Transverse colon (tissue), 4 donors: Measurements from ENCODE around the gene SCAMP4. TPM values are rescaled to one million over a fixed set of nuclear protein-coding genes. Genes with fewer than 3 reads are reported as not detected.

Experiments used
- DNase-seq: peaks from one replicate; pipeline ENCODE4 v3.0.0-alpha.2; 2019
- H3K27ac ChIP-seq, 4 donors: fragments of 200-600 bp; sonication (generic); 2 replicates each; pipeline ENCODE4 v1.5.1; 2016 to 2018; ENCODE audit warnings: inconsistent platforms in 4 of 4
- H3K27me3 ChIP-seq: fragments of 200-600 bp; sonication (generic); 2 replicates; pipeline ENCODE4 v1.5.1; 2017; ENCODE audit warnings: inconsistent platforms
- H3K36me3 ChIP-seq, 4 donors: fragments of 200-600 bp; sonication (generic); 2 replicates each; pipeline ENCODE4 v1.5.1; 2017 to 2019; ENCODE audit warnings: inconsistent platforms in 4 of 4
- H3K4me1 ChIP-seq, 4 donors: fragments of 200-600 bp; sonication (generic); 2 replicates each; pipeline ENCODE4 v1.5.1; 2017 to 2020; ENCODE audit warnings: inconsistent platforms in 4 of 4
- H3K4me3 ChIP-seq, 4 donors: fragments of 200-600 bp; sonication (generic); 1 replicate in 1 of 4; 2 replicates in 3 of 4; pipeline versions ENCODE4 v1.5.1 to v1.6.1; 2017 to 2019; ENCODE audit warnings: inconsistent platforms in 4 of 4
- H3K9me3 ChIP-seq, 2 donors: fragments of 200-600 bp; sonication (generic); 2 replicates each; pipeline ENCODE4 v1.5.1; 2017 to 2019; ENCODE audit warnings: inconsistent platforms in 2 of 2
- EP300 ChIP-seq: sonication (generic); formaldehyde crosslinking; IDR thresholded peaks from one replicate; pipeline ENCODE4 v1.6.1; 2017; ENCODE audit warnings: antibody characterized with exemption, low read depth
- POLR2A ChIP-seq: fragments of 450-650 bp; IDR thresholded peaks from one replicate; pipeline ENCODE4 v1.6.1; 2016; ENCODE audit warnings: antibody characterized with exemption, mild to moderate bottlenecking, moderate library complexity
- POLR2AphosphoS5 ChIP-seq, 3 donors: sonication (generic); formaldehyde crosslinking; IDR thresholded peaks; one replicate each; pipeline ENCODE4 v1.6.1; 2016; ENCODE audit warnings: antibody characterized with exemption in 3 of 3
- WGBS, 2 donors: methylation state at CpG; one replicate each; pipeline ENCODE4 v1.1.5; 2018; ENCODE audit warnings: low coverage in 1 of 2; 5-methylcytosine and 5-hydroxymethylcytosine counted together
- in situ Hi-C, 4 donors: fragments of 200-750 bp; cut with MboI; loops; one replicate each; pipeline versions ENCODE4 v1.15.0 to v1.15.1; 2017; ENCODE audit warnings: low sequenced_read_pairs in 3 of 4, low pct_ligation_motif_present in 1 of 4, low pct_unique_long_range_greater_than_20kb in 1 of 4
- intact Hi-C: fragments of 100-400 bp; cut with DNase I; formaldehyde crosslinking; loops from one replicate; pipeline ENCODE4 v1.15.1; 2023; ENCODE audit warnings: low total_unique reads
- total RNA-seq, 4 donors: library from RNA; depleted of rRNA; stranded (reverse); fragments of >200 nt; gene quantifications; one replicate each; pipeline ENCODE4 v1.1.0, GENCODE V29; 2016
- TF ChIP-seq, protein P1 (sequence below), 5 experiments: fragments of 200-600 bp in 3 of 5; fragments of 450-650 bp in 2 of 5; sonication (generic) in 3 of 5; IDR thresholded peaks; 1 replicate in 2 of 5; 2 replicates in 3 of 5; pipeline ENCODE4 v1.5.1; 2016 to 2017; ENCODE audit warnings: antibody characterized with exemption in 5 of 5, inconsistent platforms in 3 of 5, mild to moderate bottlenecking in 2 of 5, moderate library complexity in 1 of 5

SCAMP4 gene
- total RNA-seq, 4 donors from 2014 or later: 25.1 to 119 (median 86.6) TPM

DNA sequence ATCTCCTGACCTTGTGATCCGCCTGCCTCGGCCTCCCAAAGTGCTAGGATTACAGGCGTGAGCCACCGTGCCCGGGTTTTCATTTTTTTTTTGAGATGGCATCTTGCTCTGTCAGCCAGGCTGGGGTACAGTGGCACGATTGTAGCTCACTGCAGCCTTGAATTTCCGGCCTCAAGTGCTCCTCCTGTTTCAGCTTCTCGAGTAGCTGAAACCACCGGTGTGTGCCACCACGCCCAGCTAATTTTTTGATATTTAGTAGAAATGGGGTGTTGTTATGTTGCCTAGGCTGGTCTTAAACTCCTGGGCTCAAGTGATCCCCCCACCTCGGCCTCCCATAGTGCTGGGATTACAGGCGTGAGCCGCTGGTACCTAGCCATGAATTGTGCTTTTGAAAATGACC is 5.9 kb downstream of the SCAMP4 start:
- Histone ChIP-seq H3K27me3 (no peaks in the 10 kb centered on the region), H3K4me3 (no peak overlapping the region), H3K36me3 (peaks cover 0 to 9% (median 2%) of the 10 kb centered on the region in 4 donors), H3K4me1 (peaks cover 11 to 50% (median 40%) of the 10 kb centered on the region in 4 donors), H3K9me3 (no peaks in the 10 kb centered on the region), H3K27ac (no peak overlapping the region)
- no peak for TF ChIP-seq POLR2A
- TF ChIP-seq POLR2AphosphoS5 (IDR thresholded peaks at IDR 0.05): no peak
- TF ChIP-seq EP300: no peak
- TF ChIP-seq, protein P1, sequence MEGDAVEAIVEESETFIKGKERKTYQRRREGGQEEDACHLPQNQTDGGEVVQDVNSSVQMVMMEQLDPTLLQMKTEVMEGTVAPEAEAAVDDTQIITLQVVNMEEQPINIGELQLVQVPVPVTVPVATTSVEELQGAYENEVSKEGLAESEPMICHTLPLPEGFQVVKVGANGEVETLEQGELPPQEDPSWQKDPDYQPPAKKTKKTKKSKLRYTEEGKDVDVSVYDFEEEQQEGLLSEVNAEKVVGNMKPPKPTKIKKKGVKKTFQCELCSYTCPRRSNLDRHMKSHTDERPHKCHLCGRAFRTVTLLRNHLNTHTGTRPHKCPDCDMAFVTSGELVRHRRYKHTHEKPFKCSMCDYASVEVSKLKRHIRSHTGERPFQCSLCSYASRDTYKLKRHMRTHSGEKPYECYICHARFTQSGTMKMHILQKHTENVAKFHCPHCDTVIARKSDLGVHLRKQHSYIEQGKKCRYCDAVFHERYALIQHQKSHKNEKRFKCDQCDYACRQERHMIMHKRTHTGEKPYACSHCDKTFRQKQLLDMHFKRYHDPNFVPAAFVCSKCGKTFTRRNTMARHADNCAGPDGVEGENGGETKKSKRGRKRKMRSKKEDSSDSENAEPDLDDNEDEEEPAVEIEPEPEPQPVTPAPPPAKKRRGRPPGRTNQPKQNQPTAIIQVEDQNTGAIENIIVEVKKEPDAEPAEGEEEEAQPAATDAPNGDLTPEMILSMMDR (IDR thresholded peaks at IDR 0.05): no peak
- no peak for DNase-seq
- intact Hi-C loops (no loop called here), in situ Hi-C loops (no loop called here)
- 97% methylated on average over 13 of the region's 13 CpGs; no CpG with 5 or more reads in 1 of the 2 donors for WGBS, 2 donors

DNA sequence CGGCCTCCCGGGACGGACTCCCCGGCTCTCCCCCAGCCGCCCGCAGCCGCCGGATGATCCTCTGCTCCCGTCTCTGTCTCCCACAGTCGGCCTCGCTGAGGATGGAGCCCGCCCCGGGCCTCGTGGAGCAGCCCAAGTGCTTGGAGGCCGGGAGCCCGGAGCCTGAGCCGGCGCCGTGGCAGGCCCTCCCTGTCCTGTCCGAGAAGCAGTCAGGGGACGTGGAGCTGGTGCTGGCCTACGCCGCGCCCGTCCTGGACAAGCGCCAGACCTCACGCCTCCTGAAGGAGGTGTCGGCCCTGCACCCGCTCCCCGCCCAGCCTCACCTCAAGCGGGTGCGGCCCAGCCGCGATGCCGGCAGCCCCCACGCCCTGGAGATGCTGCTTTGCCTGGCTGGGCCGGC is 6.8 kb downstream of the SCAMP4 start:
- H3K36me3 ChIP-seq: peaks cover 0 to 9% (median 2%) of the 10 kb centered on the region in 4 donors

DNA sequence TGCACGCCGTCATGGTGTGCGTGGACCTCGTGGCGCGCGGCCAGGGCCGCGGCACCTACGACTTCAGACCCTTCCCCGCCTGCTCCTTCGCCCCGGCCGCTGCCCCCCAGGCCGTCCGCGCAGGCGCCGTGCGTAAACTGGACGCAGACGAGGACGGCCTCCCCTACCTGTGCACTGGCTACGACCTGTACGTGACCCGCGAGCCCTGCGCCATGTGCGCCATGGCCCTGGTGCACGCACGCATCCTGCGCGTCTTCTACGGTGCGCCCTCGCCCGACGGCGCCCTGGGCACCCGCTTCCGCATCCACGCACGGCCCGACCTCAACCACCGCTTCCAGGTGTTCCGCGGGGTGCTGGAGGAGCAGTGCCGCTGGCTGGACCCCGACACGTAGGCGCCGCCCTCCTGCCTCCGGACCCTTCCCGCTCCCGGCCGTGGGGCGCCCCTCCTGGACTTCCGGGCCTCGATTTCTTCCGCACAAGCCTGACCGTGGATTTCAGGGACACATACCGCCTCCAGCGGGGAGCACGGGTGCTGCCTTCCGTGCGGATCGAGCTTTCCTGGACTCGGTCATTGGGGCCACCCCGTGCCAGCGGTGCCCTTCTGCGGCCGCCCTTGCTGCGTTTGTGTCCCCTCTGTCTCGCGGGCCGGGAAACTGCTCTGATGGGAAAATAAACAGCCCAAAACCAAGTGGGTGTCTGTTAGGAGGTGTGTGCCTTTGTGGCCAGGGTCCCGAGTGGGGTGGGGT is 7.7 kb downstream of the SCAMP4 start:
- H3K4me3 ChIP-seq: no peak overlapping the region
- no peaks in the 10 kb centered on the region for H3K27me3 ChIP-seq
- TF ChIP-seq, protein P1 (IDR thresholded peaks at IDR 0.05): no peak
- TF ChIP-seq POLR2A (no peak), EP300 (no peak), POLR2AphosphoS5 (IDR thresholded peaks at IDR 0.05) (no peak)
- peaks cover 11 to 32% (median 25%) of the 10 kb centered on the region in 4 donors for H3K4me1 ChIP-seq
- in situ Hi-C loops (no loop called here), intact Hi-C loops (no loop called here)
- peaks cover 0 to 9% (median 3%) of the 10 kb centered on the region in 4 donors for H3K36me3 ChIP-seq
- peak overlapping the region in 1 of 4 donors; percentile 56 for H3K27ac ChIP-seq
- 97 to 98% methylated on average over 40 to 77 of the region's 77 CpGs for WGBS, 2 donors
- no peaks in the 10 kb centered on the region for H3K9me3 ChIP-seq
- no peak for DNase-seq

More for the DNA sequence above, 6.8 kb downstream of the SCAMP4 start:
- H3K9me3 ChIP-seq: no peaks in the 10 kb centered on the region
- 69% methylated on average over 17 of the region's 37 CpGs; no CpG with 5 or more reads in 1 of the 2 donors for WGBS, 2 donors
- DNase-seq: peak; percentile 89
- in situ Hi-C loops (no loop called here), intact Hi-C loops (no loop called here)
- no peaks in the 10 kb centered on the region for H3K27me3 ChIP-seq
- no peak overlapping the region for H3K4me3 ChIP-seq
- TF ChIP-seq, protein P1 (IDR thresholded peaks at IDR 0.05): no peak
- TF ChIP-seq POLR2AphosphoS5 (IDR thresholded peaks at IDR 0.05): peak; percentile 40 to 59 (median 59)
- no peak for TF ChIP-seq EP300
- TF ChIP-seq POLR2A: peak; percentile 73
- peak overlapping the region in 3 of 4 donors; percentile 56 to 64 (median 57) for H3K27ac ChIP-seq
- peaks cover 11 to 41% (median 31%) of the 10 kb centered on the region in 4 donors for H3K4me1 ChIP-seq

GRCh38 chr19:1913781-1914577 is 8.8 kb downstream of the SCAMP4 start:
- no peak for DNase-seq
- Histone ChIP-seq H3K9me3 (no peaks in the 10 kb centered on the region), H3K4me3 (no peak overlapping the region), H3K27me3 (no peaks in the 10 kb centered on the region), H3K27ac (no peak overlapping the region), H3K4me1 (peaks cover 11 to 21% (median 15%) of the 10 kb centered on the region in 4 donors), H3K36me3 (peaks cover 0 to 13% (median 6%) of the 10 kb centered on the region in 4 donors)
- TF ChIP-seq, protein P1 (IDR thresholded peaks at IDR 0.05): no peak
- no peak for TF ChIP-seq POLR2A
- in situ Hi-C loops: no loop called here
- intact Hi-C loops: no loop called here
- WGBS, 2 donors: 85% methylated on average over 22 of the region's 23 CpGs; no CpG with 5 or more reads in 1 of the 2 donors
